ENCODE data around the gene PRICKLE2. TPM values are rescaled to one million over a fixed set of nuclear protein-coding genes. Genes with fewer than 3 reads are reported as not detected.

Gene PRICKLE2
- total and polyA plus RNA-seq, 7 donors, result 0.34 to 4.9 (median 2.2) TPM

DNA sequence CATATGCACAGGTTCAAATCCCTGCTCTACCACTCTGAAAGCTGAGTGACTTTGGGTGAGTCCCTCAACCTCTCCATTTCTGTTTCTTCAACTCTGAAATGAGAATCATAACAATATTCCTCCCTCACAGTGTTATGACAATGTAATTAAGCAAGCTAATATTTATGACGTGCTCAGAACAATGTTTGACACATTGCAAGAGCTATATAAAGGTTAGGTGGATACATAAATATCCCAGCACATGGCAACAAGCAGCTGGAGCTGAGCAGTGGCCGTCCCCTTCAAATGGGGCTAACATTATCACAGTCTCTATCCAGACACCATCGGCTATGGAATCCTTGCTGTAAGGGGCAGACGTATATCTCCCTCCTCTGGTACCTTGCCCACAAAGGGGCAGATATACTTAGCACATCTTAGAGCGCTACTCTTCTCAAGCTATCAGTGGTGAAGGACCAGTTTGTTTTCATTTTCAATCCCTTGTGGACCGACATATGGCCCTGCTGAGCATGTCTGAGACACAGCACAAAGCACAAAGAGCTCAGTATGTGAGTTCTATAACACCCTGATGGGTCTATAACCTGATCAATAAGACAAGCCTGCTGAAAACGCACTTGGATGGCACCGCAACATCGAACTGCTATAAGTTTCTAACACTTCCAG is 80.9 kb downstream of the PRICKLE2 start:
- Histone ChIP-seq H3K36me3 (ENCODE audit: insufficient read depth in 1 of 2, low read depth in 1 of 2) (no peaks in the 10 kb centered on the region), H3K4me1 (no peaks in the 10 kb centered on the region), H3K9me3 (no peaks in the 10 kb centered on the region), H3K4me3 (no peak overlapping the region), H3K27ac (no peak overlapping the region), H3K27me3 (ENCODE audit: insufficient read depth in 3 of 3, low read length in 2 of 3) (no peaks in the 10 kb centered on the region)
- TF ChIP-seq, protein P1, sequence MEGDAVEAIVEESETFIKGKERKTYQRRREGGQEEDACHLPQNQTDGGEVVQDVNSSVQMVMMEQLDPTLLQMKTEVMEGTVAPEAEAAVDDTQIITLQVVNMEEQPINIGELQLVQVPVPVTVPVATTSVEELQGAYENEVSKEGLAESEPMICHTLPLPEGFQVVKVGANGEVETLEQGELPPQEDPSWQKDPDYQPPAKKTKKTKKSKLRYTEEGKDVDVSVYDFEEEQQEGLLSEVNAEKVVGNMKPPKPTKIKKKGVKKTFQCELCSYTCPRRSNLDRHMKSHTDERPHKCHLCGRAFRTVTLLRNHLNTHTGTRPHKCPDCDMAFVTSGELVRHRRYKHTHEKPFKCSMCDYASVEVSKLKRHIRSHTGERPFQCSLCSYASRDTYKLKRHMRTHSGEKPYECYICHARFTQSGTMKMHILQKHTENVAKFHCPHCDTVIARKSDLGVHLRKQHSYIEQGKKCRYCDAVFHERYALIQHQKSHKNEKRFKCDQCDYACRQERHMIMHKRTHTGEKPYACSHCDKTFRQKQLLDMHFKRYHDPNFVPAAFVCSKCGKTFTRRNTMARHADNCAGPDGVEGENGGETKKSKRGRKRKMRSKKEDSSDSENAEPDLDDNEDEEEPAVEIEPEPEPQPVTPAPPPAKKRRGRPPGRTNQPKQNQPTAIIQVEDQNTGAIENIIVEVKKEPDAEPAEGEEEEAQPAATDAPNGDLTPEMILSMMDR (IDR thresholded peaks at IDR 0.05), result no peak
- no peak for ATAC-seq
- DNase-seq, result no peak
- intact Hi-C loops (cut with DNase I), result no loop called here
- WGBS, 3 donors, result 87 to 89% (median 87%) methylated on average over 9 of the region's 9 CpGs

DNA sequence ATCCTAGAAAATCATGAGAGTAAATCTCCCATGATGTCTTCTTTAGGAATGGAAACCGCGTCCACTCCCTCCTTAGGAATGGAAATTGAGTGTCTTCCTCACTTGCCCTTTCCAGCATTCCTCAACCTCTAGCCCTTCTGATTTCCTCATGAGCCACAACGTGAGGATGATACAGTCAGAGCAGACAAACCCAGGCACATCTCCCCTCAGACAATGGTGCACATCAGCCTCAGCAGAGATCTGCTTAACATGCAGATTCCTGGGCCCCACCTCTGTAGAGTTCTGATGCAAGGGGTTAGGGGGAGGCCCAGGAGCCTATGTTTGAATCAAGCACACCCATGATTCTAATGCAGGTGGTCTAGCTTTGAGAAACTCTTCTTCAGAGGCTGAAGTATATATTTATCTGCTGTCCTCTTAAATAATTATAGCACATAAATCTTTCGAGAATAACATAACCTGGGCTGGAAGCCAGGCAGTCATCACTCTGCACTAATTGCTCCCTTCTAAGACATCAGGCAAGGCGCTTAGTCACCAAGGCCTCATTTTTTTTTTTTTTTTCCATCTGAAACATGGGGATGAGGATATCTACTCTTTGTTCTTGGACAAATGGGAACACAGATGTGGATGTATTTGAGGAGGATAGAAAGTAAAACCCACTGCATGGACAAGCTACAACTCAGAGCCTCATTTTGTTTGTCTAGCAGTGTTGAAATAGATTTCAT is 81.7 kb downstream of the PRICKLE2 start:
- H3K36me3 ChIP-seq (ENCODE audit: insufficient read depth in 1 of 2, low read depth in 1 of 2), result no peaks in the 10 kb centered on the region
- WGBS, 3 donors, result 76 to 85% (median 78%) methylated on average over 5 of the region's 5 CpGs
- TF ChIP-seq, protein P1 (IDR thresholded peaks at IDR 0.05), result no peak
- H3K4me3 ChIP-seq, result no peak overlapping the region
- H3K9me3 ChIP-seq, result no peaks in the 10 kb centered on the region
- DNase-seq (no peak), ATAC-seq (no peak)
- no peak overlapping the region for H3K27ac ChIP-seq
- intact Hi-C loops (cut with DNase I), result no loop called here
- H3K4me1 ChIP-seq, result no peaks in the 10 kb centered on the region
- H3K27me3 ChIP-seq (ENCODE audit: insufficient read depth in 3 of 3, low read length in 2 of 3), result no peaks in the 10 kb centered on the region

DNA sequence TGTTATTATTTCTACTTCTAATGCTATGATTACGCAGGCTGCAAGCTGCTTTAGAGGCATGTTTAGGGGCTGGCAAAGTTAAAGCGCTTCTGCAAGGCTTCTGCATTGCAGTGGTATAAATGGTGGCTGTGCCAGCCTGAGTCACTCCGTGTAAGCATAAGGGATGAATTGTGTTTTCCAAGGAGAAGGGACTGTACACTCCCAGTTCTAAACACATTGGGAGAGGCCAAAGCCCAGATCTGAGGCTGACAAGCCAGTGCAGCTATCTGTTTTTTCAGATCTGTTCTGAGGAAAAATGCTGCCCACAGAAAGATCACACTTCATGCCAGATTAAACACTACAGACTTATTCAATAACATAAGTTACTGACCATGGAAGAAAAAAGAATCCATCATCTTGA is 83.8 kb downstream of the PRICKLE2 start:
- ATAC-seq, result no peak
- WGBS, 3 donors, result 70 to 87% (median 72%) methylated on average over 3 of the region's 3 CpGs
- DNase-seq, result no peak
- no peaks in the 10 kb centered on the region for H3K9me3 ChIP-seq
- no peaks in the 10 kb centered on the region for H3K4me1 ChIP-seq
- intact Hi-C loops (cut with DNase I), result no loop called here
- H3K27ac ChIP-seq, result no peak overlapping the region
- H3K4me3 ChIP-seq, result no peak overlapping the region
- TF ChIP-seq, protein P1 (IDR thresholded peaks at IDR 0.05), result no peak
- H3K36me3 ChIP-seq (ENCODE audit: insufficient read depth in 1 of 2, low read depth in 1 of 2), result no peaks in the 10 kb centered on the region
- H3K27me3 ChIP-seq (ENCODE audit: insufficient read depth in 3 of 3, low read length in 2 of 3), result no peaks in the 10 kb centered on the region

DNA sequence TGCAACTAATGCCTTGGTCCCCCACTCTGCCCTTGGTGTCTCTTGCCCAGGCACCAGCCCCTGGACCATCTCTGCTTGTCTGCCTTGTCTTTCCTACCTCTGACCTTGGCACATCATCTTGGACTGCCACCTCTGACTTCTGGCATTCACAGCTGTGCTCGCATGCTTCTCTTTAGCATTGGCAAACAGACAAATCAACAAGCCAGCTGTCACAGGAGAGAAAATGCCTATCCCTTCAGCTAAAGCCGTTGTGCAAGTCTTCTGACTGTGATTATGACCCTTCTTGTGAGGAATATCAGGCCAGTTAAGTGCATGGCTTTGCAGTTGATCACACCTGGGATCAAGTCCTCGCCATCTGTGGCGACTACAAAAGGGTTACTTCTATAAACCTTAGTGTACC is 84.6 kb downstream of the PRICKLE2 start:
- Histone ChIP-seq H3K36me3 (ENCODE audit: insufficient read depth in 1 of 2, low read depth in 1 of 2) (no peaks in the 10 kb centered on the region), H3K4me3 (no peak overlapping the region), H3K9me3 (no peaks in the 10 kb centered on the region), H3K27ac (no peak overlapping the region), H3K27me3 (ENCODE audit: insufficient read depth in 3 of 3, low read length in 2 of 3) (no peaks in the 10 kb centered on the region), H3K4me1 (no peaks in the 10 kb centered on the region)
- DNase-seq, result no peak
- WGBS, 3 donors, result 58 to 64% (median 63%) methylated on average over 4 of the region's 4 CpGs
- intact Hi-C loops (cut with DNase I), result no loop called here
- no peak for ATAC-seq
- TF ChIP-seq, protein P1 (IDR thresholded peaks at IDR 0.05), result no peak
